ENCODE data around the gene CDCA3.

CDCA3 gene

DNA sequence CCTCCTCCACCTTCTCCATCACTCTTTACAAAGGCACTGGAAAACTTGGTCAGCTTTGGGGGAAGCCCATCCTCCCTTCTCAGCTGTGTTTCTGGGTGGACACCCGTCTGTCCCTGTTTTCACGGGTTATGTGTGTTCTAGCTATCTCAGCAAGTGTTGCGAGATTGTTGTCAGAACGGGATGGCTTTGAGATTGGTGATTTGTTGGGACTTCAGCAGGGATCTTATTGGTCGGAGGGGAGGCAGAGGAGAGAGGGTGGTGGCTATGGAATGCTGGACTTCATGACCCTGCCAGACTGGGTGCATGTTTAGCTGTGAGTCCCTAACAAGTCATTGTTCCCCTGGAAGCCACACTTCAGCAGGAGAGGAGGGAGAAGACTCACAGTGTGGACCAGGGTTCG lies 3.0 kb upstream of the CDCA3 start:
- no peak overlapping the region; the same call in 1 of the 2 replicates for H3K27ac ChIP-seq

DNA sequence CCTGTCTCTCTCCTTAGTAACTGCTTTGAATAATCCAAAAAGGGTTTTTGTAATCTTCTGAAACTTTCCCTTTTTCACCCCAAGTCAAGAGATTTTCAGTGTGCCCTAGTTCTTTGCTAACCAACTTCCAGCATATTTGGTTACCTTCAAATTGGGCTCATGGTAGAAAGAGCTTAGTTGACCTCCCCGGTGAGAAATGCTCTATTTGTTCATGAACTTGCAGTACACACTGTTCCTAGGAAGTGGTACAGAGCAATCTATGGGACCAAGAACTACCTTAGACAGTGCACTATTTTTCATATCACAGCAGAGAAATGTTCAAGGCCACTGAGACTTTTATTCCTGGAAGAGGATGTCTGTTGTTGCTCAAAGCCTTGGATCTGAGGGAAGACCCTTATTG lies 2.5 kb upstream of the CDCA3 start:
- peak overlapping the region; percentile 92 for H3K27ac ChIP-seq
- H3K9me3 ChIP-seq (ENCODE audit: severe bottlenecking): no peaks in the 10 kb centered on the region
- no peak for DNase-seq
- H3K4me3 ChIP-seq (ENCODE audit: low read depth, low read length): peak overlapping the region; percentile 77; the same call in 1 of the 2 replicates
- TF ChIP-seq, protein P1, sequence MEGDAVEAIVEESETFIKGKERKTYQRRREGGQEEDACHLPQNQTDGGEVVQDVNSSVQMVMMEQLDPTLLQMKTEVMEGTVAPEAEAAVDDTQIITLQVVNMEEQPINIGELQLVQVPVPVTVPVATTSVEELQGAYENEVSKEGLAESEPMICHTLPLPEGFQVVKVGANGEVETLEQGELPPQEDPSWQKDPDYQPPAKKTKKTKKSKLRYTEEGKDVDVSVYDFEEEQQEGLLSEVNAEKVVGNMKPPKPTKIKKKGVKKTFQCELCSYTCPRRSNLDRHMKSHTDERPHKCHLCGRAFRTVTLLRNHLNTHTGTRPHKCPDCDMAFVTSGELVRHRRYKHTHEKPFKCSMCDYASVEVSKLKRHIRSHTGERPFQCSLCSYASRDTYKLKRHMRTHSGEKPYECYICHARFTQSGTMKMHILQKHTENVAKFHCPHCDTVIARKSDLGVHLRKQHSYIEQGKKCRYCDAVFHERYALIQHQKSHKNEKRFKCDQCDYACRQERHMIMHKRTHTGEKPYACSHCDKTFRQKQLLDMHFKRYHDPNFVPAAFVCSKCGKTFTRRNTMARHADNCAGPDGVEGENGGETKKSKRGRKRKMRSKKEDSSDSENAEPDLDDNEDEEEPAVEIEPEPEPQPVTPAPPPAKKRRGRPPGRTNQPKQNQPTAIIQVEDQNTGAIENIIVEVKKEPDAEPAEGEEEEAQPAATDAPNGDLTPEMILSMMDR (IDR thresholded peaks at IDR 0.05; ENCODE audit: low read depth, low read length): no peak
- no peaks in the 10 kb centered on the region for H3K27me3 ChIP-seq (ENCODE audit: insufficient read depth, low read depth, severe bottlenecking)
- H3K36me3 ChIP-seq: peaks cover 63% of the 10 kb centered on the region

More for the DNA sequence above, 3.0 kb upstream of the CDCA3 start:
- DNase-seq: no peak
- Histone ChIP-seq H3K4me3 (ENCODE audit: low read depth, low read length) (no peak overlapping the region), H3K9me3 (ENCODE audit: severe bottlenecking) (no peaks in the 10 kb centered on the region), H3K36me3 (peaks cover 63% of the 10 kb centered on the region), H3K27me3 (ENCODE audit: insufficient read depth, low read depth, severe bottlenecking) (no peaks in the 10 kb centered on the region)
- TF ChIP-seq, protein P1 (IDR thresholded peaks at IDR 0.05; ENCODE audit: low read depth, low read length): no peak

DNA sequence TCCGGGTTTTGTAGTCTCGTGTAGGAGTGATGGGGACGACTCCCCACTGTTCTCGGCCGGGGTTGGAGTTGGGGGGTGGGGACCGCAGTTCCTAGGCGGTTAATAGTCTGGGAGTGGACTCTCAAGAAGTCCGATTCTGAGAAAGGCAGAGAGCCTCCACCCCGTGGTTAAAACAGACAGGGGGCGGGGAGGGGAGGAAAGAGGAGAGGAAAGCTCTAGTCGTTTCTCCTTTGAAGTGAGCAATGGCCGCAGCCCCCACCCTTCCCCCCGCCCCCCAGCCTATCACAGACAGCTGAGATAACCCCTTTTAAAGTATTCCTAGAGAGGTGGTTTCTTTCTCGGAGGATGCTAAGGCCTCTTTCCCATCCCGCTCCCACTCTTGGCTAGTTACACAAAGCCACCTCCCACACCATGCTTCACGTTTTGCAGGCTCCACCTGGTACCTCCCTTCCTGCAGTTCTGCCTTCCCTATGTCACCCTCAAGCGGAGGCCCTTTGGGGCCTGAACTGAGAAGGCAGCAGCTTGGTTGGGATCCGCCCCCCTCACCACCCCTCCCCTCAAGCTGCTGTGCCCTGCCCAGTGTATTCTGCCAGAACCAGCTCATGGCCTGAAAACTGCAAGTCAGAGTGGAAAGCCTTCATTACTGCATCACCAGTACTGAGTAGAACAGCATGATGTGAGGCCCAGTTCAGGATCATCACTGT lies 1.7 kb upstream of the CDCA3 start:
- Histone ChIP-seq H3K27me3 (ENCODE audit: insufficient read depth, low read depth, severe bottlenecking) (no peaks in the 10 kb centered on the region), H3K27ac (peak overlapping the region; percentile 92), H3K9me3 (ENCODE audit: severe bottlenecking) (no peaks in the 10 kb centered on the region), H3K4me3 (ENCODE audit: low read depth, low read length) (peak overlapping the region; percentile 77), H3K36me3 (peaks cover 63% of the 10 kb centered on the region)
- TF ChIP-seq, protein P1 (IDR thresholded peaks at IDR 0.05; ENCODE audit: low read depth, low read length): no peak
- peak; percentile 79 for DNase-seq

DNA sequence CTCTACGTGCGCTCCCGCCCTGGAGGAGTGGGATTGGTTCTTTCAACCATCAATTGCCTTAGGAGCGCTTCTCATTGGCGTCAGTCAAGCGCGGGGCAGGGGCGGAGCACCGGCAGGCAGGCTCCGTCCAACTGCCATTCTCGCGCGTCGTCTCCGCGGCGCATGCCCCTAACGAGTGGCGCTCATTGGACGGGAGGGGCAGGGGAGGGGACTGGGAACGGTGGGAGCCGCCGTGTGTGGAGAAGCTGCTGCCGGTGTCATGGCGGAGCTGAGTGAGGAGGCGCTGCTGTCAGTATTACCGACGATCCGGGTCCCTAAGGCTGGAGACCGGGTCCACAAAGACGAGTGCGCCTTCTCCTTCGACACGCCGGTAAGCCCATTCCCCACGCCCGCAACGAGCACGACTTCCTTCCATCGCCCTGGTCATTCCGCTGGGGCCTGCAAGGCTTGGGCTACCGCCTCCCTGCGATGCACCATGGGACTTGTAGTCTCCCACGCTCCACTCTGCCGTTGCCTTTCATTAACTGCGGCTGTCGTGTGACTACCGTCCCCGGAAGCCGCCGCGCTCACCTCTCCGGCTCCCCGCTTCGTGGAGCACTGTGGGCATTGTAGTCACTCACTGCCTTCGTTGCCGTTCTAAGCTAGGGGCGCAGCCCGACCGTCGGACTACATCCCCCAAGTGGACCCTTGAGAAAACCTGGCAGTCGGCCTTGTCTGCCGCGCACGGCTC lies 1.0 kb upstream of the CDCA3 start, which contains the start of gene USP5:
USP5 (plus strand) TSS at position 230 of the 730 bp plus-strand sequence; CDS start at position 260, 30 bp downstream.
- no peaks in the 10 kb centered on the region for H3K9me3 ChIP-seq (ENCODE audit: severe bottlenecking)
- H3K27me3 ChIP-seq (ENCODE audit: insufficient read depth, low read depth, severe bottlenecking): no peaks in the 10 kb centered on the region
- TF ChIP-seq, protein P1 (IDR thresholded peaks at IDR 0.05; ENCODE audit: low read depth, low read length): no peak
- H3K4me3 ChIP-seq (ENCODE audit: low read depth, low read length): peak within 1 kb of the TSS; percentile 77
- H3K36me3 ChIP-seq: peaks cover 62% of the 10 kb centered on the region
- peak; percentile 99 for DNase-seq
- H3K27ac ChIP-seq: peak within 1 kb of the TSS; percentile 92

DNA sequence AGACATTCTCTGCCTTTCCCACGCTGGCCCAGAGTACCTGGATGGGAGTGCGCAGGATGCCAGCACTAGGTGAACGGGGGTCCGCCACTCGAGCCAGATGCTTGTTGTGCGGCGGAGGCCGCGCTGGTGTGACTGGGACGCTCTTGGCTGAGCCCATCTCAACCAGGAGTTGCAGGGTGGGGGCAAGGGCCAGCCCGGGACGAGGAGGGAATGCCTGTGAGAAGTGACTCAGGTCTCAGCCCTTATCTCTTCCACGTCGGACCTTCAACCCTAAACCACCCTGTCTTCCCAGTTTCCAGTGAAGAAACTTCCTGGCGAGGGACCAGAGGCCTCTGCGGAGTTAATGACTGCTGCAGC lies 312 bp downstream of the CDCA3 start:
- Histone ChIP-seq H3K9me3 (ENCODE audit: severe bottlenecking) (no peaks in the 10 kb centered on the region), H3K36me3 (peaks cover 62% of the 10 kb centered on the region), H3K4me3 (ENCODE audit: low read depth, low read length) (peak overlapping the region; percentile 77), H3K27ac (peak overlapping the region; percentile 92), H3K27me3 (ENCODE audit: insufficient read depth, low read depth, severe bottlenecking) (no peaks in the 10 kb centered on the region)
- DNase-seq: no peak
- TF ChIP-seq, protein P1 (IDR thresholded peaks at IDR 0.05; ENCODE audit: low read depth, low read length): no peak
